DMS 273 (cell line): ENCODE results near the gene SPAG4.

Experiments used
- DNase-seq: peaks from one replicate; lab custom pipeline; 2025; ENCODE audit not compliant: unreplicated experiment; lab: John Stamatoyannopoulos, UW

SPAG4 gene

GRCh38 chr20:35615667-35616464 lies at the start of gene SPAG4:
Gene SPAG4 (plus strand): TSS chr20:35615829. CDS start chr20:35616004, 175 bp downstream.
- DNase-seq, result peak; percentile 100

- peak; percentile 36 for DNase-seq
These were observed 47.0 kb upstream of the SPAG4 start for GRCh38 chr20:35568645-35569044.

GRCh38 chr20:35571555-35571954 lies 44.1 kb upstream of the SPAG4 start:
- DNase-seq, result no peak

- DNase-seq, result no peak
These were observed 42.8 kb upstream of the SPAG4 start for GRCh38 chr20:35572838-35573237.

GRCh38 chr20:35575958-35576357 lies 39.7 kb upstream of the SPAG4 start:
- no peak for DNase-seq

GRCh38 chr20:35576816-35577215 lies 38.8 kb upstream of the SPAG4 start:
- DNase-seq, result no peak

GRCh38 chr20:35578469-35578868 lies 37.2 kb upstream of the SPAG4 start:
- no peak for DNase-seq

- DNase-seq, result no peak
These were observed 36.4 kb upstream of the SPAG4 start for GRCh38 chr20:35579196-35579595.

GRCh38 chr20:35582131-35582530 lies 33.5 kb upstream of the SPAG4 start:
- DNase-seq, result no peak

GRCh38 chr20:35582741-35583404 lies 32.8 kb upstream of the SPAG4 start:
- DNase-seq, result no peak

GRCh38 chr20:35583636-35584560 lies 31.7 kb upstream of the SPAG4 start:
- no peak for DNase-seq

- no peak for DNase-seq
These were observed 28.7 kb upstream of the SPAG4 start for GRCh38 chr20:35586751-35587425.

- DNase-seq, result no peak
These were observed 28.2 kb upstream of the SPAG4 start for GRCh38 chr20:35587436-35587835.

- no peak for DNase-seq
These were observed 27.2 kb upstream of the SPAG4 start for GRCh38 chr20:35588397-35588796.

- DNase-seq, result peak; percentile 35
These were observed 23.2 kb upstream of the SPAG4 start for GRCh38 chr20:35592339-35592974.

GRCh38 chr20:35595456-35595855 lies 20.2 kb upstream of the SPAG4 start:
- no peak for DNase-seq

GRCh38 chr20:35595901-35596300 lies 19.7 kb upstream of the SPAG4 start:
- no peak for DNase-seq

GRCh38 chr20:35597186-35597585 lies 18.4 kb upstream of the SPAG4 start:
- no peak for DNase-seq

- DNase-seq, result peak; percentile 31
These were observed 17.2 kb upstream of the SPAG4 start for GRCh38 chr20:35598476-35598875.
